GM19240 (cell line): ENCODE measurements around the gene TBC1D10A.

Experiments
- DNase-seq: peaks from one replicate; pipeline ENCODE4 v3.0.0; 2011; ENCODE audit warnings: low spot score; ENCODE audit not compliant: insufficient read length

Gene TBC1D10A

DNA sequence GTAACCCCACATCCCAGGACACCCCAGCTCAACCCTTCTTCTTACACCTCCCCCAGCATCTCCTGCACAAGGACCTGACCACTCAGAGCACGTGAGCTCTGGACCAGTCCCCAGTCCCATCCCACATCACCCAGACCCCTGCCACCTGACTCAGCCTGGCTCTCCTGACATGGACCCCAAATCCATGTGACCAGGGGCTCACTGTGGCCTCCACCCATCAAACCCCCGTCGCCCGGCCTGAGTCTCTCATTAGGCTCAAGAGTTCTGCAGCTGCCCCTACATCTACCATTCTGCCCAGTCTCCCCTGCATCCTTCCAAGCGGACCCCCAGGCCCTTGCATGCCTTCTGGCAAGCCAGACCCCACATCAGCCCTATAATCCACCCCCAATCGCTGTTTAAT, 78.3 kb downstream of the TBC1D10A start:
- no peak for DNase-seq

DNA sequence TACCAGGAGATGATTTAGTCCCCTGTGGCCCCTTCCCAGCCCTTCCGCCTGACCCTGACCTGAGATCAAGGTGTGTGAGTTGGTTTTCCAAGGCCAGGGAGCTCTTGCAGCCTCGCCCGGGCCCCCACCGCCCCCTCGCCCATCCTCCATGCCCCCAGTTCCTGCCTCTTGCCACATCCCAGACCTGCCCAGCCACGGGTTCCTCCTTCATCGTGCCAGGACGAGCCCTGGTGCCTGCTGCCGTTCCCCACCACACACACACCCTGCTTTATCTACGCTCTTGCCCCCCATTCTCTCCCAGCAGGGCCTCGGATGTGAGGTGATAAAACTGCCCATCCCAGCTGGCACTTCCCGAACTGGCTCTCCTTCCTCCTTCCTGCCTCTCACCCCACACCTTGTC, 78.8 kb downstream of the TBC1D10A start:
- no peak for DNase-seq

DNA sequence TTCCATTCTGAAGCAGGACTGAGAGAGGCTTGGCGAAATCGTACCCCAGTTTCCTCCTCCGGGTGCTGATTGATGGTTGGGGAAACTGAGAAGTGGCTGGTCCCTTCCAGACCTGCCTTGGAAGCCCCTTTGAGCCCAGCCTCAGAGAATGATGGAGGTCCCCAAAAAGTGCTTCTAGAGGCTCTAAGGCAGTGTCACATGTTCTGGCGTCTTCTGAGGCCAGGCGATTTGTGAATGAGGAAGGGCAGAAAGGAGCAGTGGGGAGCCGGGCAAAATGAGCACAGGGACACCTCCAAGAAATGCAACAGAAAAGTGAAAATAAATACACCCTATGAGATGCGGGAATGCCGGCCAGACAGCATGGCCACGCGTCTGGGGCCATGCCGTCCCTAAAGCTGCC, 79.2 kb downstream of the TBC1D10A start:
- DNase-seq = no peak

DNA sequence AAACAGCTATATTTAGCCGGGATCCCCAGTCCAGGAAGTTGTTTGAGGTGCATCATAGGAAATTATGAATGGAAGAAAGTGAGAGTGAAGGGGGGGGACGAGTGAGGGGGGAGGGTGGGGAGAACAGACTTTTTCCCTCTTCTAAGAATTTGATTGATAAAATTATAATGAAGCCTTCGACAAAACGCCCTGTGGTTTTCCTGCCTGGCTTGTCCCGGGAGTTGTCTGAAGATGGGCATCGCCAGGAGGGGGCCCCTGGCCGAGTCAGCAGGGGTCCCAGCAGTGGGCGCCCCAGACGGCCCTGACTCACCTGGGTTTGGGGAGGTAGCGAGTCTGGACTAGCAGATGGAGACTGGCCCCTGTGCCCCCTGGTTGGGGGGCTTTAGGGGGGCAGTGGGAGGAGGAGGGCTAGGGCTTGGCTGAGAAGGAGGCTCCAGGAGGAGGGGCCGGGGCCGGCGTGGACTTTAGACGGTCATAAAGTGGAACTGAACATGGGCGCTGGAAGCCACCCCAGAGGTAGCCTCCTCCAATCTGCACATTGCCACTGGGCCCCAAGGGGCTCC, 79.8 kb downstream of the TBC1D10A start:
- DNase-seq = no peak

DNA sequence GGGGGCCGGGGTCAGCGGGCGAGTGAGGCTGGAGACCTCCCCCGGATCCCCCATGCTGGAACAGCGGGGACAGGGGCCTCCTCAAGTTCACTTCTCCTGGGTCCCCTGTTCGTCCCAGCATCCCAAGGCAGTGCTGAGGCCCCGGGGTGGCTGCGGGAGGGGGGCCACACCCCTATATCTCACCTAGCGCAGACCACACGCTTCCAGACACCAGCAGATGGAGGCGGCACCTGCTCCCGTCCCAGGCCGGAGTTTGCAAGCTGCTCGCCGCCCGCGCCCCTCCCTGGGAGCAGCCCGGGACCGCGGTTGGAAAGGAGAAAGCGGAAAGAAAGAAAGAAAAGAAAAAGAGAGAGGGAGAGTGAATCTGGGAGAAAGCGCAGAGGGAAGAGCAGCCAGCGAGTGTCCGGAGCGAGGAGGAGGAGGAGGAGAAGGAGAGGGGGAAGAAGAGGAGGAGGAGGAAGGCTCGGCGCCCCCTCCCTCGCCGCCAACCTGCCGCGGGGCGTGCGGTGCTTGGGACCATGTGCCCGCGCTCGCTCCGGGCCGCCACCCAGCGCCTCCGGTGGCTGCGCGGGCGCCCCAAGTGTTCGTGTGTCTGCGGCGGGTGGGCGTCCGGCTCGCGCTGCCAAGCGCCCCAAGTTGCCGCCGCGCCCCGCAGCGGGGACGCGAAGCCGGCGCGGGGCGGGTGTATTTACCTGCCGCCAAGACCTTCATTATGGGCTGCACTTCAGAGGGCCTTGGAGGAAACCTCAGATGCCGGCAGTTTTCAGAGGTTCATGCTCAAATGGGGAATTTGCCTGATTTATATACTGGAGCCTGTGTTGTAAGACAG, 80.5 kb downstream of the TBC1D10A start, which contains the start of gene LIF:
Gene LIF, minus strand, starts transcription at position 775 of the 829 bp plus-strand sequence. Its CDS starts 64 bp downstream, at position 711.
- no peak for DNase-seq

DNA sequence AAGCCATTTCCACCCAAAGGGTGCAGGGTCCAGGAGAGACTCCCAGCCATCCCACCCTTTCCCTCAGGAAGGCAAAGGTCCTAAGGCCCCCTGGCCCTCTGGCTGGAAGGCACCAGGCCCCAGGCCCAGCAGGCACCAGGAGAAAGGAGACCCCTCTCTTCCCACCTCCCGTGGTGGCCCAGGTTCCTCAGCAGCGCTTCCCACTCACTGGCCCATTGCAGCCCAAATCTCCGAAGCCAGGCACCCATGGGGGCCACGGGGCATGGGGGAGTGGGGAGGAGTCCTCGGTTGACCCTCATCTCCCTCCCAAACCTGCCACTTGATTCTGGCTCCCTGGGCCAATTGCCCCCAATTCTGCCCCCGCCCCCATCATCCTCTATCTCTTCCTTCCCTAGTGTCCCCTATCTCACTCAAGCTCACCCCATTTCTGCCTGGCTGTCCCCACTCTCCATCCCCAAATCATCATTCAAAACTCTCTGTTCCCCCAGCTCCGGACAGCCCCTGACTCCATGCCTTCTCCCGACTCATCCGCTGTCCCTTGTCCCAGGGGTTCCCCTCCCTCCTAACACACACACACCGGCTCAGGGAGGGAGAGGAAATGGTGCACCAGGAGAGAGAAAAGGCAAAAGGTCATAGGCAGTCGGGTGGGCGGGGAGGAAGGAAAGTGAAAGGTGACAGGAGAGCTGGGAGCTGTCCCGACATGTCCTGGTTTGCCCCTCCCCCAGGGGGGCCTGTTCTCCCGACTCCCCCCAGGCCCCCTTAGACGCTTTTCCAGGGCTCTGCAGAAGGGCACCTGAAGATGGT, 81.4 kb downstream of the TBC1D10A start:
- no peak for DNase-seq

DNA sequence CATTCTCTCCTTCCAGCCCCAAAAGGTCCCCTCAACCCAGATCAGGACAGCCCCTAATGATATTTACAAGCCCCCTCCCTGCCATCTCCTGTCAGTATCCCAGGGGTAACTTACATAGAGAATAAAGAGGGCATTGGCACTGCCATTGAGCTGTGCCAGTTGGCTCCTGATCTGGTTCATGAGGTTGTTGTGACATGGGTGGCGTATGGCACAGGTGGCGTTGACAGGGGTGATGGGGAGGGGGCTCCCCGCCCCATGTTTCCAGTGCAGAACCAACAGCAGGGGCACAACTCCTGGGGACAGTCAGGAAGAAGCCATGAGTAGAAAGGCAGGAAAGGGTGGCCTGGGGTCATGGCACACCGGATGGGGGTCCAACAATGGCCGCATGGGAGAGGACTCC, 82.1 kb downstream of the TBC1D10A start:
- DNase-seq = no peak

DNA sequence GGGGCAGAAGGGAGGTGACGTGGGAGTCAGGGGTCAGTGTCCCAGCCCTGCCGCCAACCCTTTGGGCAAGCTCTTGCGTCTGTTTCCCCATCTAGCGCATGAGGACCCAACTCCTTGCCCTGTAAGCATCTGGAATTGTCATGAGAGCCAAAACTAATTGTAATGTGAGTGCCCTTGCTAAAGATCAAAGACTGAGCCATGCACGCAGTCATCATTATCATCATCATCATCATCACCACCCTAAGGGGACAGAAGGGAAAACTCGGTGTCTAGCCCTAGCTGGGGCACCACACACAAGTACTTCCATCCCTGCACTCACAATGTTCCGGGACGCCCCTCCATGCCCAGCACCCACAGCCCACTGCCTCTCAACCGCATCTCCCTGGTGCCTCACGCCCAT, 82.7 kb downstream of the TBC1D10A start:
- no peak for DNase-seq

DNA sequence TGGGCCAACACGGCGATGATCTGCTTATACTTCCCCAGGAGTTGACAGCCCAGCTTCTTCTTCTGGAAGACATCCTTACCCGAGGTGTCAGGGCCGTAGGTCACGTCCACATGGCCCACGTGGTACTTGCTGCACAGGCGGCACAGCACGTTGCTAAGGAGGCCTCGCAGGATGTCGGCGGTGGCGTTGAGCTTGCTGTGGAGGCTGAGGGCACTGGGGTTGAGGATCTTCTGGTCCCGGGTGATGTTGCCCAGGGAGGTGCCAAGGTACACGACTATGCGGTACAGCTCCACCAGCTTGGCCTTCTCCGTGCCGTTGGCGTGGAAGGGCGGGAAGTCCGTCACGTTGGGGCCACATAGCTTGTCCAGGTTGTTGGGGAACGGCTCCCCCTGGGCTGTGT, 83.1 kb downstream of the TBC1D10A start:
- DNase-seq = no peak
